Trophoblast cell (in vitro differentiated cells and primary cell): ENCODE results near the gene GRIK4.
"Not testable (repeated sequence)": the region's sequence is repeated elsewhere in the genome, so short reads cannot be mapped to it uniquely, and the experiment has no call there.

Experiments
- DNase-seq, 2 donors: peaks; one replicate each; pipeline ENCODE4 v3.0.0-alpha.2; 2016
- H2AFZ ChIP-seq: 2 replicates; pipeline ENCODE4 v1.6.1; 2013; ENCODE audit warnings: low read length, moderate library complexity, mild to moderate bottlenecking; ENCODE audit not compliant: insufficient read depth, poor library complexity
- H2AK5ac ChIP-seq: 2 replicates; pipeline ENCODE4 v1.6.1; 2013; ENCODE audit warnings: mild to moderate bottlenecking, low read length
- H2BK120ac ChIP-seq: 2 replicates; pipeline ENCODE4 v1.6.1; 2013; ENCODE audit warnings: low read length, mild to moderate bottlenecking, moderate library complexity; ENCODE audit not compliant: insufficient read depth, poor library complexity
- H2BK12ac ChIP-seq: 2 replicates; pipeline ENCODE4 v1.6.1; 2013; ENCODE audit warnings: mild to moderate bottlenecking, low read length, moderate library complexity
- H2BK5ac ChIP-seq: 2 replicates; pipeline ENCODE4 v1.6.1; 2013; ENCODE audit warnings: low read length, low read depth, moderate library complexity, mild to moderate bottlenecking; ENCODE audit not compliant: poor library complexity
- H3K14ac ChIP-seq: 2 replicates; pipeline ENCODE4 v1.6.1; 2013; ENCODE audit warnings: mild to moderate bottlenecking, low read length
- H3K18ac ChIP-seq: 2 replicates; pipeline ENCODE4 v1.6.1; 2013; ENCODE audit warnings: mild to moderate bottlenecking, low read length
- H3K23ac ChIP-seq: 2 replicates; pipeline ENCODE4 v1.6.1; 2013; ENCODE audit warnings: low read length
- H3K27ac ChIP-seq: 2 replicates; pipeline ENCODE4 v1.5.1; 2013; ENCODE audit warnings: low read depth, mild to moderate bottlenecking, inconsistent platforms, low read length, moderate library complexity
- H3K27me3 ChIP-seq: 2 replicates; pipeline ENCODE4 v1.6.1; 2013; ENCODE audit warnings: inconsistent platforms, mild to moderate bottlenecking, low read length, moderate library complexity; ENCODE audit not compliant: insufficient read depth
- H3K36me3 ChIP-seq, 2 experiments: 1 replicate in 1 of 2; 2 replicates in 1 of 2; pipeline ENCODE4 v1.6.1; 2013; ENCODE audit warnings: low read length in 2 of 2, mild to moderate bottlenecking in 2 of 2, moderate library complexity in 1 of 2; ENCODE audit not compliant: insufficient read depth in 2 of 2, control insufficient read depth in 1 of 2
- H3K4ac ChIP-seq: 2 replicates; pipeline ENCODE4 v1.6.1; 2013; ENCODE audit warnings: low read depth, mild to moderate bottlenecking, low read length, moderate library complexity
- H3K4me1 ChIP-seq, 2 experiments: 1 replicate in 1 of 2; 2 replicates in 1 of 2; pipeline ENCODE4 v1.6.1; 2013; ENCODE audit warnings: low read length in 2 of 2, mild to moderate bottlenecking in 2 of 2, moderate library complexity in 1 of 2; ENCODE audit not compliant: insufficient read depth in 2 of 2, control insufficient read depth in 1 of 2
- H3K4me2 ChIP-seq: 2 replicates; pipeline ENCODE4 v1.6.1; 2013; ENCODE audit warnings: inconsistent platforms, mild to moderate bottlenecking, low read length, moderate library complexity
- H3K4me3 ChIP-seq: 2 replicates; pipeline ENCODE4 v1.5.1; 2013; ENCODE audit warnings: mild to moderate bottlenecking, low read depth, low read length, inconsistent platforms
- H3K79me1 ChIP-seq: one replicate; pipeline ENCODE4 v1.6.1; 2013; ENCODE audit warnings: low read length
- H3K79me2 ChIP-seq: 2 replicates; pipeline ENCODE4 v1.6.1; 2013; ENCODE audit warnings: low read length, mild to moderate bottlenecking; ENCODE audit not compliant: control insufficient read depth, insufficient read depth, poor library complexity
- H3K9ac ChIP-seq: 2 replicates; pipeline ENCODE4 v1.6.1; 2013; ENCODE audit warnings: mild to moderate bottlenecking, low read length
- H3K9me3 ChIP-seq: 2 replicates; pipeline ENCODE4 v1.6.1; 2013; ENCODE audit warnings: low read depth, mild to moderate bottlenecking, control low read depth, inconsistent platforms, low read length; ENCODE audit not compliant: insufficient read depth
- H4K12ac ChIP-seq: 2 replicates; pipeline ENCODE4 v1.6.1; 2013; ENCODE audit warnings: low read depth, mild to moderate bottlenecking, low read length, moderate library complexity
- H4K8ac ChIP-seq: 2 replicates; pipeline ENCODE4 v1.6.1; 2013; ENCODE audit warnings: low read depth, mild to moderate bottlenecking, low read length, moderate library complexity
- H4K91ac ChIP-seq: one replicate; pipeline ENCODE4 v1.6.1; 2013; ENCODE audit warnings: low read depth, mild to moderate bottlenecking, low read length, moderate library complexity
- WGBS: extraction: QIAGEN DNeasy Blood & Tissue Kit; methylation state at CpG from one replicate; pipeline ENCODE4 v1.1.7; 2013; ENCODE audit warnings: missing lambda C conversion rate; ENCODE audit not compliant: insufficient read length, insufficient coverage; ENCODE audit errors: extremely low coverage; 5-methylcytosine and 5-hydroxymethylcytosine counted together

GRIK4 gene

DNA sequence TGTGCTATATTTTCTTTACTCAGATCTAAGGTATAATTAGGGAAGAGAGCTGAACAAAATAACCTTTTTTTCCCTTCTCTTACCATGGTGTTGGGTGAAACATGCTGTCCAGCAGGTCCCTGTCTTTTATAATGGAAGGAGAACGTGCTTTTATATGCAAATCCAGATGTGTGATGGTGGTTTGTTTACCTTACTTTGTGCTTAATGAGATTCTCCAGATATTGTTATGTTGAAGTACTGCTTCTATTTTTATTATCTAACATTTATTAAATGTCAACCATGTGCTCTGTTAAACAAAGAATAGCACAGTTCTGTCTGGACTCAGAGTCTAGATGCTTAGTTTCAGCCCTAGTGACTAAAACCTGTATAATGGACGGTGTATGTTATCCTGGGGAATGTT lies 10.1 kb upstream of the GRIK4 start:
- Histone ChIP-seq H3K27me3 (no peaks in the 10 kb centered on the region), H3K4ac (no peak overlapping the region), H3K14ac (no peak overlapping the region), H4K8ac (no peak overlapping the region), H3K79me1 (no peaks in the 10 kb centered on the region), H2AFZ (no peak overlapping the region), H3K4me1 (no peaks in the 10 kb centered on the region), H3K23ac (no peak overlapping the region), H2BK120ac (no peak overlapping the region), H2BK5ac (no peak overlapping the region), H3K9ac (no peak overlapping the region), H3K4me2 (no peak overlapping the region), H2AK5ac (no peak overlapping the region), H3K36me3 (no peaks in the 10 kb centered on the region), H3K79me2 (no peaks in the 10 kb centered on the region), H2BK12ac (no peak overlapping the region), H4K91ac (no peak overlapping the region), H3K4me3 (no peak overlapping the region), H3K27ac (no peak overlapping the region), H4K12ac (no peak overlapping the region), H3K9me3 (no peaks in the 10 kb centered on the region), H3K18ac (no peak overlapping the region)
- DNase-seq, result no peak
- WGBS, result no CpG with 5 or more reads among the region's 2 CpGs

DNA sequence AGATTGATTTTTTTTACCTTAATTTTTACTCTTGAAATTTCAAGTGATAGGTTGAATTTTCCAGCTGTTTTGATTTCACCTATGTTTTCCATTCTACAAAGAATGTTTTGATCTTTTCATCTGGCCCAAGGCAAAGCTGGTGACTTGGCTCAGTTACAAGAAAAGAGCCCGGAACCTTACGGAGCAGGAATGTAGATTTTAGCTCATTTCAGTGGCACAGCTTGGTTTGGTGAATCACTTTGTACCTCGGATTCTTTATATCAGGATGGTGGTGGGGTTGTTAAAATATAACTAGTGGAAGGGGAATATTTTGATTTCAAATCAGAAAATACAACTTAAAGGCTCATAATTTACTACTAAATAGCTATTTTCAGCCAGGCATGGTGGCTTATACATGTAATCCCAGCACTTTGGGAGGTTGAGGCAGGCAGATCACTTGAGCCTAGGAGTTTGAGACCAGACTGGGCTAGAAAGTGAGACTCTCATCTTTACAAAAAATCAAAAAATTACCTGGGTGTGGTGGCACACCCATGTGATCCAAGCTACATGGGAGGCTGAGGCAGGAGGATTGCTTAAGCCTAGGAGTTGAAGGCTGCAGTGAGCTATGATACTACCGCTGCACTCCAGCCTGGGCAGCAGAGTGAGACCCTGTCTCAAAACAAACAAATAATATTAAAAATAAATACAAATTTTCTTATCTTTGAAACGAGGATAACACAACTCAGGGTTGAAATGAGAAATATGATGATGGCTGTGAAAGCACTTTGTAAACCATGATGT lies 9.4 kb upstream of the GRIK4 start:
- no peak overlapping the region for H2AK5ac ChIP-seq
- no peak overlapping the region for H3K9ac ChIP-seq
- H3K4me1 ChIP-seq, result no peaks in the 10 kb centered on the region
- H3K4ac ChIP-seq, result no peak overlapping the region
- no peak overlapping the region for H2BK120ac ChIP-seq
- H3K27me3 ChIP-seq, result no peaks in the 10 kb centered on the region
- H4K8ac ChIP-seq, result no peak overlapping the region
- H2BK12ac ChIP-seq, result no peak overlapping the region
- no peak overlapping the region for H3K23ac ChIP-seq
- H2BK5ac ChIP-seq, result no peak overlapping the region
- no peaks in the 10 kb centered on the region for H3K79me1 ChIP-seq
- H3K4me3 ChIP-seq, result no peak overlapping the region
- H3K14ac ChIP-seq, result no peak overlapping the region
- no peaks in the 10 kb centered on the region for H3K36me3 ChIP-seq
- no peak overlapping the region for H3K18ac ChIP-seq
- H2AFZ ChIP-seq, result no peak overlapping the region
- peak in 1 of 2 donors; percentile 9 for DNase-seq
- H3K79me2 ChIP-seq, result no peaks in the 10 kb centered on the region
- no CpG with 5 or more reads among the region's 5 CpGs for WGBS
- H4K91ac ChIP-seq, result no peak overlapping the region
- no peak overlapping the region for H4K12ac ChIP-seq
- no peak overlapping the region for H3K4me2 ChIP-seq
- no peaks in the 10 kb centered on the region for H3K9me3 ChIP-seq
- H3K27ac ChIP-seq, result no peak overlapping the region

DNA sequence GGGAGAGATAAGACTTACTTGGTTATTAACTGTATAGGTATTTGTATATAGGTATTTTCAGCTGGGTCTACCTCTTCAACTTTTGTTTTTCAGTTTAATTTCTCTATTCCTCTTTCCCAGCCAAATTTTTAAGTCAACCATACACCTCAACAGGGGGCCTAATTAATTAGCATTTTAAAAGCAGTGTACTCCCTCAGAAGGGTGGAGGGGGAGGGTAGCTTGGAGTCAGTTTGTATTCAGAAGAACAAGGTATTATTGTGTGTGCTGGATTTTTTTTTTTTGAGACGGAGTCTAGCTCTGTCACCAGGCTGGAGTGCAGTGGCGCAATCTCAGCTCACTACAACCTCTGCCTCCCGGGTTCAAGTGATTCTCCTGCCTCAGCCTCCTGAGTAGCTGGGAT lies 8.0 kb upstream of the GRIK4 start:
- not testable (repeated sequence) for H3K9ac ChIP-seq, H3K4me2 ChIP-seq, H3K9me3 ChIP-seq, H3K23ac ChIP-seq, H3K27me3 ChIP-seq, H3K4me1 ChIP-seq, H3K18ac ChIP-seq, H2AK5ac ChIP-seq, H3K36me3 ChIP-seq, H3K27ac ChIP-seq, DNase-seq, H3K14ac ChIP-seq, H4K12ac ChIP-seq, H2BK5ac ChIP-seq, H2AFZ ChIP-seq, H2BK120ac ChIP-seq, H3K4me3 ChIP-seq, H3K4ac ChIP-seq, H4K8ac ChIP-seq, H3K79me1 ChIP-seq, H3K79me2 ChIP-seq, H4K91ac ChIP-seq, H2BK12ac ChIP-seq
- no CpG with 5 or more reads among the region's 3 CpGs for WGBS

DNA sequence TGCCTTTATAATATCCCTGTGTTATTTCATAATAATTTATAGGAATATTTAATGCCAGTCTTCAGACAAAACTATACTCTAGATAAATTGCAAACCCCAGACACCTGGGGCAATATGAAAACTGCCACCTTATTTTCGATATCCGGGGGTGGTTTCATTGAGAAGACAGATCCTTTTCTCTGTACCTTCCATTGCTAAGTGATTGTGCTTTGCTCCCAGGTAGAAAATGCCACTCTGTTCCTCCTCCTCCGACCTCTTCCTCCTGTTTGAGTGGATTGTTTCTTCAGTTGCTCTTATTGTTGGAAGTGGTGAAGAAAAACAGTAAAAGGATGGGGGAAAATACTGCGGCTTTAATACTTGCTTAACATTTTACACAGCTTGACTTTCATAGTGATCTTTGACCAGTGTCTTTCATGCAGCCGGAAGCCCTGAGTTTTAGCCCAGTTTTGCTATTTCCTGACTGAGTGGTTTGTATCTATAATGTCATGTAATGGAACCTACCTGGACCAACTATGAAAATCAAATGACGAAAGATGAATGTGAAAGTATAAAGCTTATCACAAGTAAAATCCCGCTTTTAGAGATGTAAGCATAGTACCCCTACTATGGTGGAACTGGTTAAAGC lies 5.6 kb upstream of the GRIK4 start:
- Histone ChIP-seq H3K4ac (no peak overlapping the region), H2AFZ (no peak overlapping the region), H2BK5ac (no peak overlapping the region), H3K9ac (no peak overlapping the region), H3K4me2 (no peak overlapping the region), H3K9me3 (no peaks in the 10 kb centered on the region), H3K4me1 (no peaks in the 10 kb centered on the region), H3K14ac (no peak overlapping the region), H2BK120ac (no peak overlapping the region), H4K12ac (no peak overlapping the region), H3K23ac (no peak overlapping the region), H2AK5ac (no peak overlapping the region), H3K36me3 (no peaks in the 10 kb centered on the region), H3K18ac (no peak overlapping the region), H3K79me1 (no peaks in the 10 kb centered on the region), H2BK12ac (no peak overlapping the region), H3K4me3 (no peak overlapping the region), H3K27me3 (no peaks in the 10 kb centered on the region), H4K91ac (no peak overlapping the region), H3K79me2 (no peaks in the 10 kb centered on the region), H3K27ac (no peak overlapping the region), H4K8ac (no peak overlapping the region)
- no CpG with 5 or more reads among the region's 7 CpGs for WGBS
- DNase-seq, result no peak
